ENCODE measurements around the gene PKP2. TPM values are rescaled to one million over a fixed set of nuclear protein-coding genes. Genes with fewer than 3 reads are reported as not detected.

Gene PKP2
- total and polyA plus RNA-seq, 2 of the 8 experiments (the other 6 are each of a cell fraction or from before 2014, with no cell fraction given): 9.6 to 44.8 TPM

GRCh38 chr12:32894566-32894965, 2.0 kb downstream of the PKP2 start (continued):
- TF ChIP-seq TEAD4 (IDR thresholded peaks at IDR 0.05; ENCODE audit: low read depth, low read length): no peak
- no peak for TF ChIP-seq CTCF (IDR thresholded peaks at IDR 0.05; ENCODE audit: control extremely low read depth in 1 of 3, insufficient read depth in 1 of 3, low read depth in 1 of 3, low read length in 3 of 3)
- TF ChIP-seq POLR2AphosphoS5 (IDR thresholded peaks at IDR 0.05; ENCODE audit: low read depth, low read length): no peak
- TF ChIP-seq SP2 (IDR thresholded peaks at IDR 0.05; ENCODE audit: low read length): no peak
